Activated CD4-positive, alpha-beta T cell treated with anti-CD3 and anti-CD28 coated beads, Interleukin-2, amount 50 U/mL, for 16 hours (primary cell): ENCODE data around the gene SMR3A.

ENCODE experiments used
- DNase-seq: peaks from one replicate; pipeline ENCODE4 v3.0.0-alpha.2; 2020

The SMR3A gene

GRCh38 chr4:70360460-70360859, at the start of gene SMR3A:
SMR3A (plus strand) TSS chr4:70360760; CDS start chr4:70362116, 1,356 bp downstream.
- DNase-seq: no peak

- DNase-seq: no peak
Observed at GRCh38 chr4:70313736-70314135, 46.8 kb upstream of the SMR3A start.

GRCh38 chr4:70315928-70316327, 44.6 kb upstream of the SMR3A start:
- no peak for DNase-seq

- DNase-seq: no peak
Observed at GRCh38 chr4:70326052-70326451, 34.5 kb upstream of the SMR3A start.

GRCh38 chr4:70334681-70335080, 25.9 kb upstream of the SMR3A start, which contains the start of gene CABS1:
CABS1 (plus strand) TSS chr4:70334981; CDS start chr4:70335040, 59 bp downstream.
- DNase-seq: no peak

GRCh38 chr4:70336043-70336442, 24.5 kb upstream of the SMR3A start:
- no peak for DNase-seq

GRCh38 chr4:70337886-70338420, 22.6 kb upstream of the SMR3A start:
- no peak for DNase-seq

- no peak for DNase-seq
Observed at GRCh38 chr4:70356185-70356584, 4.4 kb upstream of the SMR3A start.

- DNase-seq: no peak
Observed at GRCh38 chr4:70359115-70359661, 1.4 kb upstream of the SMR3A start.

- DNase-seq: no peak
Observed at GRCh38 chr4:70364002-70364401, 3.4 kb downstream of the SMR3A start.

- no peak for DNase-seq
Observed at GRCh38 chr4:70365479-70365878, 4.9 kb downstream of the SMR3A start.

GRCh38 chr4:70367813-70368212, 7.3 kb downstream of the SMR3A start:
- DNase-seq: no peak

- no peak for DNase-seq
Observed at GRCh38 chr4:70371987-70372386, 11.4 kb downstream of the SMR3A start.

GRCh38 chr4:70372760-70373159, 12.2 kb downstream of the SMR3A start:
- DNase-seq: no peak

- DNase-seq: no peak
Observed at GRCh38 chr4:70380578-70380977, 20.0 kb downstream of the SMR3A start.

- no peak for DNase-seq
Observed at GRCh38 chr4:70382691-70383181, 22.2 kb downstream of the SMR3A start, which contains the start of gene SMR3B. SMR3B (plus strand) TSS chr4:70383131; CDS start chr4:70384511, 1,380 bp downstream.

GRCh38 chr4:70392057-70392776, 31.7 kb downstream of the SMR3A start:
- no peak for DNase-seq

- no peak for DNase-seq
Observed at GRCh38 chr4:70397580-70397979, 37.0 kb downstream of the SMR3A start, which contains the start of gene OPRPN. OPRPN (plus strand) TSS chr4:70397940; CDS start chr4:70399286, 1,346 bp downstream.

GRCh38 chr4:70399319-70399718, 38.8 kb downstream of the SMR3A start:
- DNase-seq: no peak

- no peak for DNase-seq
Observed at GRCh38 chr4:70402762-70403161, 42.2 kb downstream of the SMR3A start.

- no peak for DNase-seq
Observed at GRCh38 chr4:70405765-70406164, 45.2 kb downstream of the SMR3A start.
